Measurements from ENCODE around the gene ARHGAP1.
"Not testable (repeated sequence)": the region's sequence is repeated elsewhere in the genome, so short reads cannot be mapped to it uniquely, and the experiment has no call there.

ARHGAP1 gene

DNA sequence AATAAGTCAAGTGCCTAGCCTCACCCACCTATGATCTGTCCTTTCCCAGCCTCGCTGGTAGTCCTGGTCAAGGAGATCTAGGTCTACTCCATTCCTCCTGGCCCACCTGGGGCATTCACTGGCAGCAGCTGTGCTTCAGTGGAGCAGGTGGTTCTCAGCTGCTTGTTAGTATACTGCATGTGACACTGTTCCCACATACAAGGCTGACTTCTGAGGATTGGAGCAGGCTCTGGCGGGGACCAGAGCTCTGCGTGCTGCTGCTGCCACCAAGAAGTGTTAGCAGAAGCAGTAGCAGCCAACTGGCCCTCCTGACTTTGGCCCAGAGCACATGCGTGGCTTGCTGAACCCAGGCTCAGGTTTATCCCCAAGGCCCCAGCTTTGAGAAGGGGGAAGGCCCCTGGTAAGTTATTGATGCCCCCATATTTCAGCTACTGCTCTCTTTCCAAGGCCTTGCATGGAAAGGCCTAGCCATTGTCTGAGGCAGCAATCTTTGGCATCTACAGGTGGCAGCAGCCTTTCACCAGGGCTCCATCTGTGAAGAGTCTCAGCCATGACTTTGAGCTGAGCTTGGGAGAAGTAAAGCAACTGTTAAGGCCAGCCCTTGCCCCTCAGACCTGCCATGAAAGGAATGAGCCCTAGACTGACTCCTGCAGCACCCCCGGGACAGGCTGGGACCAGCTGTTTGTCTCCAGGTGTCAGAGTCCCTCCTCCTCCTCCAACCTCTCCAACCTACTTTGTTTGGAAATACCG lies 26.5 kb downstream of the ARHGAP1 start:
- DNase-seq (ENCODE audit: low read depth in 2 of 2): no peak

- no peak for DNase-seq (ENCODE audit: low read depth in 2 of 2)
Measured at GRCh38 chr11:46672381-46672839, 28.0 kb downstream of the ARHGAP1 start.

GRCh38 chr11:46671958-46672315 lies 28.5 kb downstream of the ARHGAP1 start:
- no peak for DNase-seq (ENCODE audit: low read depth in 2 of 2)

- DNase-seq (ENCODE audit: low read depth in 2 of 2): not testable (repeated sequence)
Measured at GRCh38 chr11:46670521-46670920, 29.9 kb downstream of the ARHGAP1 start.

DNA sequence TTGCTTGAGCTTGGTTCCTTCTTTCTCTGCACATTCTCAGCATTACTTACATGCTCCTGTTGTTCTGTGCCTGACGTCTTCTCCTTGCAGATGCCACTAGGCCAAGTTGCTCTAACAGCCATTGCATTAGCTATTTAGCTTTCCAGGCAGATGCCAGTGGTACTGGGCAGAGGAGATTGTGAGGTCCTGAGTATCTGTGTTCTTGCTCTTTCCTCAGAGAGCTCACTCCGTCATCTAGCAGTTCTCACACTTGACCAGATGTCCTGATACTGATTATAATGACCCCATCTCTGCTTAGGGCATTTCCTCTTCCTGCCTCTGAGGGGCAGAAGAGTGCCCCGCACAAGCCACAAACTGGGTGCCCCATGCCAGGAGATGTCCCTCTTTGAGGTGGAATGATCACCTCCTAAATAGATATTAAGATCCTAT lies 30.7 kb downstream of the ARHGAP1 start:
- DNase-seq (ENCODE audit: low read depth in 2 of 2): no peak

- DNase-seq (ENCODE audit: low read depth in 2 of 2): no peak
Measured at GRCh38 chr11:46668480-46669085, 31.8 kb downstream of the ARHGAP1 start.

DNA sequence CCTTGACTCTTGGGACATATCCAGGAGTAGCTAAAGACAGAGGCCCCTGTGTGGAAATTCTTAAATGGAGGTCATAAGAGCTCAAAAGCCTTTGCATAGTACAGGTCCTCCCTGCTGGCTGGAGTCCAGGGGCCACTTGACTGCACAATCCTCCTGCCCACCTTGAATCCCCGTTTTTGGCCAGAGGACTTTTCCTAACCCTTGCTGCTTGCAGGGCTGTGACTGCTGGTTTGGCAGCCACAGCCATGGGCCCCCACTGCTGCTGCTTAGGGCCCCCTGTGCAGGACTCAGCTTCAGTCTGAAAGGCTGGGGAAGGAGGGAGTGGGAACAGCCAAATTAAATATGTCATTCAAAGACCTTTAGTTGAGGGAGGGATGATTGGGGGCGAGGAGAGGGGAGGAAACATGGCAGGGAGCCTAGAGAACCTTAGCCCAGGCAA lies 33.4 kb downstream of the ARHGAP1 start:
- DNase-seq (ENCODE audit: low read depth in 2 of 2): no peak

DNA sequence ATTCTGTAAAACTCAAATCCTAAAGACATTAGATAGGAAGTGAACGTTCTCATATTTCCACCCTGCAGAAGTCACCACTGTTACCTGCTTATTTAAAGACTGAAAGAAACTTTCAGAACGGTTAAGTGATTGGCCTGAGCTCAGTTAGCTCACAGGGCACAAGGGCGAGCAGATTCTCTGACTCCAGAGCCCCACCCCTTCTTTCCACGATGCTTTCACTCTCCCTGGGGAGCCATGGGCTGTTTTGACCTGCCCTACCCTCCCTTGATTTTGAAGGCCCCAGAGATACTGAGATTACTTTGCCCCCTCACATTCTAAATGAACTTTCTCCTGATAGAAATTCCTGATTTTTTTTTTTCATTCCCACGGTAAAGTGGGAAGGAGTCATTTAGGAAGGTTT lies 33.9 kb downstream of the ARHGAP1 start:
- DNase-seq (ENCODE audit: low read depth in 2 of 2): no peak

DNA sequence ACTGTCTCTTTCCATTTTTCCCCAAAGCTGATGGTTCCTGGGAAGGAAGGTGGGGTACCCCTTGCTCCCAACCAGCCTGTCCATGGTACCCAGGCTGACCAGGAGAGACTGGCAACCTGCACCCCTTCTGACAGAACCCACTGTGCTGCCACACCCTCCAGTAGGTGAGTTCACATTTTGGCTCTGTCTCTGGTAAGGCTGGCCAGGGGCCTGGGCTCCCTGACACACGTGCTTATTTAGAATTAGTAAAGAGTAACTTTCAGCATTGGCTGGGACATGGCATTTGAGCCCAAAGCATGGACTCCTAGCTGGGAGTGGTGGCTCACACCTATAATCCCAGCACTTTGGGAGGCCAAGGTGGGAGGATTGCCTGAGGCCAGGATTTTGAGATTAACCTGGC lies 35.1 kb downstream of the ARHGAP1 start:
- DNase-seq (ENCODE audit: low read depth in 2 of 2): no peak

DNA sequence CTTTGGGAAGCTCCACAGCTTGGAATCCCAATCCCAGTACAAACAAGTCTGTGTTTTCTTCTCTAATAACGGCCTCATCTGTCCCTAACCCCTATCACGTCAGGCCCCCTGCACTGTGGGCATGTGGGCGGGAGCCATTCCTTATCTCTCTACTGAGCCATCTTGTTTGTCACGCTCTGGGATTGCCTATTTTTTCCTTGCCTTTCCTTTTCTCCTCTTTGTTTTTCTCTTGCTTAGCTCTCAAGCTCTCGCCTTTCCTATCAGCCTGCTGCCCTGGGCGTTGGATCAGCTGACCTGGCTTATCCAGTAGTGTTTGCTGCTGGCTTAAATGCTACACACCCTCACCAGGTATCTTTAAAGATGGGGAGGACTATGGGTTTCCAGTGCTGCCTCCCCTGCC lies 35.8 kb downstream of the ARHGAP1 start:
- DNase-seq (ENCODE audit: low read depth in 2 of 2): no peak

GRCh38 chr11:46663277-46663940 lies 37.0 kb downstream of the ARHGAP1 start:
- DNase-seq (ENCODE audit: low read depth in 2 of 2): no peak

- no peak for DNase-seq (ENCODE audit: low read depth in 2 of 2)
Measured at GRCh38 chr11:46662366-46662765, 38.1 kb downstream of the ARHGAP1 start.

DNA sequence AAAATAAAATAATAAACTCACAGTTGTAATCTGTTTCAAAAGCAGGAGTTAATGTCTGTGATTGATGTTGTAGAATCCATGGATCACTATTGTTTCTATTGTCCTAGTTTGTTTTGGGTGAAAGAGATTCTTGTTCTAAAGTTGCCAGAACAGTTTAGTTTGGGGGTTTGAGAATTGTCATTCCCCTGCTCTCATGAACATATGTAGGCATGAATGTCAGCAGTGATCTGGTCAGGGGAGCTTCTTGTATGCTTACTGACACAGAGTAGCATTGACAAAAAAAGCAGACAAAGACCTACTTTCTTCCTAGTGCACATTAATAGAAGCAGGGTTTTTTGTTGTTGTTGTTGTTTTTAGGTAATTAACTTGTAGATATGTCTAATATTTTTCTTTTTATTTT lies 38.6 kb downstream of the ARHGAP1 start:
- no peak for DNase-seq (ENCODE audit: low read depth in 2 of 2)

- DNase-seq (ENCODE audit: low read depth in 2 of 2): no peak
Measured at GRCh38 chr11:46659908-46660307, 40.5 kb downstream of the ARHGAP1 start.

- no peak for DNase-seq (ENCODE audit: low read depth in 2 of 2)
Measured at GRCh38 chr11:46658259-46658658, 42.2 kb downstream of the ARHGAP1 start.

GRCh38 chr11:46657186-46657585 lies 43.2 kb downstream of the ARHGAP1 start:
- no peak for DNase-seq (ENCODE audit: low read depth in 2 of 2)

DNA sequence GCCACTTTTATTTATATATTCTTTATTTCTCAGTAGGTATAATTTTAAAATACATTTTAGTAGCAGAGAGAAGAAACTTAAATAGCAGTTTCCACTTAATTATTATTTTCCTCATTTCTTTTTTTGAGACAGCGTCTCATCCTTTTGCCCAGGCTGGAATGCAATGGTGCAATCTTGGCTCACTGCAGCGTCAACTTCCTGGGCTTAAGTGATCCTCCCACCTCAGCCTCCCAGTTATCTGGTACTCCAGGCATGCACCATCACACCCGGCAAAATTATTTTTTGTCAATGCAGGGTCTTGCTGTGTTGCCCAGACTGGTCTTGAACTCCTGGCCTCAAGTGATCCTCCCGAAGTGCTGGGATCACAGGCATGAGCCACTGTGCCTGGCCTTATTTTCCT lies 44.8 kb downstream of the ARHGAP1 start:
- DNase-seq (ENCODE audit: low read depth in 2 of 2): no peak

GRCh38 chr11:46649180-46649738 lies 51.2 kb downstream of the ARHGAP1 start:
- no peak for DNase-seq (ENCODE audit: low read depth in 2 of 2)

DNA sequence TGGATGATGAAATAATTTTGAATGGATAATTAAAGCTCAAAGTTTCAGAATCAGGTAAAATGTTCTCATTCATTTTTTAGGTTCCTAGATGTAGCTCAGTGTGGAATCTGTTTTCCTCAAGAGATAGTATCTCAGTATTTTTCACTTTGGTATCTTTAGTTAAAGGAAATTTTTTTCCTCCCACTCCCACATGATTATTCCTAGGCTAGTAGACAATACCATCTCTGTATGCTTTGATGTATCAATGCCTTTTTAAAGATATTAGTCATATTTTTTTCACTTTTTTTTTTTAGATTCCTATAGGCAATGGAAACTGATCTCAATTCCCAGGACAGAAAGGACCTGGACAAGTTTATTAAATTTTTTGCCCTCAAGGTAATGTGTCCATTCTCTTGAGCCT lies 56.4 kb downstream of the ARHGAP1 start:
- no peak for DNase-seq (ENCODE audit: low read depth in 2 of 2)

DNA sequence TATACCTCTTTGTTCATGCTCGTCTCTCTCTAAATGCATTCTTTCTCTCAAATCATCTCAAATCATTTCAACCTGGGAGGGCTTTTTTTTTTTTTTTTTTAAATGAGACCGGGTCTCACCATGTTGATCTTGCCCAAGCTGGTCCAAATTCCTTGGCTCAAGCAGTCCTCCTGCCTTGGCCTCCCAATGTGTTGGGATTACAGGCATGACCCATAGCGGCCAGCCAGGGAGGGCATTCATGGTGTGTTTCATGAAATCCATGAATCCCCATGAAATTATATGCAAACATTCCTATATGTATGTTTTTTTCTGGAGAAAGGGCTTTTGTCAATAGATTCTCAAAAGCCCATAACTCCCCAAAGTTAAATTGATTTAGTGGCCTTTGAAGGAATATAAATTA lies 56.9 kb downstream of the ARHGAP1 start:
- no peak for DNase-seq (ENCODE audit: low read depth in 2 of 2)

GRCh38 chr11:46642627-46643335 lies 57.6 kb downstream of the ARHGAP1 start:
- no peak for DNase-seq (ENCODE audit: low read depth in 2 of 2)

DNA sequence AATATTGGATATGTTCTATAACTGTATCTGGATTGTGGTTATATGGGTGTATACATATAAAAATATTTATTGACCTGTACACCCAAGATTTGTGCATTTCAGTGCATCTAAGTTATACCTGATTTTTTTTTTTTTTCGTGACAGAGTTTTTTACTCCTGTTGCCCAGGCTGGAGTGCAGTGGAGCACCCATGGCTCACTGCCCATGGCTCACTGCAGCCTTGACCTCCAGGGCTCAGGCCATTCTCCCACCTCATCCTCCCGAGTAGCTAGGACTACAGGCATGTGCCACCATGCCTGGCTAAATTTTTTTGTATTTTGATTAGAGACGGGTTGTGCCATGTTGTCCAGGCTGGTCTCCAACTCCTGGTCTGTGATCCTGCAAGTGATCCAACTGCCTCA lies 58.8 kb downstream of the ARHGAP1 start:
- no peak for DNase-seq (ENCODE audit: low read depth in 2 of 2)
